ENCODE results near the gene HNRNPUL2. TPM values are rescaled to one million over a fixed set of nuclear protein-coding genes. Genes with fewer than 3 reads are reported as not detected.

HNRNPUL2 gene
- total and polyA plus RNA-seq, 2 of the 4 experiments (the other 2 are of a cell fraction): 3.9 to 30.2 TPM

GRCh38 chr11:62671236-62671607, 56.0 kb downstream of the HNRNPUL2 start:
- Histone ChIP-seq H3K23ac (ENCODE audit: low read depth, low read length) (peak overlapping the region; percentile 98), H3K4me3 (ENCODE audit: insufficient read depth, low read depth, low read length) (peak overlapping the region; percentile 74), H4K5ac (ENCODE audit: low read depth, low read length) (peak overlapping the region; percentile 97), H3K27ac (ENCODE audit: insufficient read depth, low read length) (peak overlapping the region; percentile 96), H3K4ac (ENCODE audit: low read depth, low read length) (peak overlapping the region; percentile 93), H3K14ac (replicated peaks; ENCODE audit: low read depth, low read length) (peak overlapping the region; percentile 97), H2AK9ac (replicated peaks; ENCODE audit: low read depth, low read length, poor library complexity) (peak overlapping the region; percentile 93), H3K36me3 (ENCODE audit: control insufficient read depth, insufficient read depth, low read length) (peaks cover 16% of the 10 kb centered on the region), H3K9me1 (ENCODE audit: insufficient read depth, low read length) (peaks cover 9% of the 10 kb centered on the region), H3K56ac (ENCODE audit: extremely low read depth, insufficient read depth, low read length) (peak overlapping the region; percentile 92), H2BK20ac (ENCODE audit: low read depth, low read length) (no peak overlapping the region), H3K9me3 (ENCODE audit: control insufficient read depth, insufficient read depth, low read length) (no peaks in the 10 kb centered on the region), H4K8ac (ENCODE audit: low read depth in 2 of 2, low read length in 2 of 2) (peak overlapping the region; percentile 91 to 98), H2AK5ac (ENCODE audit: low read depth, low read length) (peak overlapping the region; percentile 74), H3K4me1 (ENCODE audit: control insufficient read depth, insufficient read depth, low read length) (peaks cover 10% of the 10 kb centered on the region), H2BK5ac (ENCODE audit: low read depth, low read length, poor library complexity, severe bottlenecking) (peak overlapping the region; percentile 68), H3K27me3 (ENCODE audit: control insufficient read depth, insufficient read depth, low read length) (no peaks in the 10 kb centered on the region), H3K79me1 (ENCODE audit: low read depth in 1 of 2, low read length in 2 of 2) (peaks cover 29 to 59% of the 10 kb centered on the region in 2 experiments), H4K20me1 (ENCODE audit: insufficient read depth, low read length) (peaks cover 8% of the 10 kb centered on the region), H4K91ac (ENCODE audit: insufficient read depth, low read depth, low read length) (peak overlapping the region; percentile 89), H2AFZ (replicated peaks; ENCODE audit: low read length, poor library complexity) (peak overlapping the region; percentile 98), H3K18ac (ENCODE audit: low read depth, low read length) (peak overlapping the region; percentile 66), H2BK120ac (ENCODE audit: low read depth, low read length) (peak overlapping the region; percentile 59; the same call in 1 of the 2 replicates), H2BK15ac (ENCODE audit: low read depth, low read length) (peak overlapping the region; percentile 37; the same call in 1 of the 3 replicates), H3K9ac (ENCODE audit: low read depth, low read length) (peak overlapping the region; percentile 95), H3K4me2 (ENCODE audit: low read depth, low read length) (peak overlapping the region; percentile 96)
- CTCF ChIA-PET: no interaction called here
- 2% methylated on average over 8 of the region's 17 CpGs; no CpG with 5 or more reads in 1 of the 2 experiments for WGBS, 2 experiments (ENCODE audit: extremely low coverage in 2 of 2, insufficient read length in 1 of 2)
- DNase-seq (no peak), ATAC-seq (ENCODE audit: low read depth) (peak; percentile 31)
- TF ChIP-seq SMC3 (IDR thresholded peaks at IDR 0.05; ENCODE audit: low read depth, low read length): no peak
- TF ChIP-seq RCOR1 (IDR thresholded peaks at IDR 0.05; ENCODE audit: insufficient replicate concordance, low read length): peak; percentile 13
- BruUV-seq (replicated peaks): no TSS peak
- POLR2A ChIA-PET (ENCODE audit: unreplicated experiment): interaction anchor here (0.5 to 1.4 kb wide), 2 partner anchors 18 to 30 kb away, joined by 5 to 17 read pairs; partner anchors contain the start of gene INTS5
- intact Hi-C loops (cut with micrococcal nuclease): loop anchor here (1.0 kb wide), 1 partner anchor 8 kb away; the partner anchor contains the start of gene UBXN1
- in situ Hi-C loops (cut with MboI; ENCODE audit: low sequenced_read_pairs): no loop called here
- dilution Hi-C loops (cut with HindIII; ENCODE audit: low sequenced_read_pairs, unreplicated experiment): no loop called here

Data from IMR-90 (cell line).